ENCODE measurements around the gene NECTIN1.

DNA sequence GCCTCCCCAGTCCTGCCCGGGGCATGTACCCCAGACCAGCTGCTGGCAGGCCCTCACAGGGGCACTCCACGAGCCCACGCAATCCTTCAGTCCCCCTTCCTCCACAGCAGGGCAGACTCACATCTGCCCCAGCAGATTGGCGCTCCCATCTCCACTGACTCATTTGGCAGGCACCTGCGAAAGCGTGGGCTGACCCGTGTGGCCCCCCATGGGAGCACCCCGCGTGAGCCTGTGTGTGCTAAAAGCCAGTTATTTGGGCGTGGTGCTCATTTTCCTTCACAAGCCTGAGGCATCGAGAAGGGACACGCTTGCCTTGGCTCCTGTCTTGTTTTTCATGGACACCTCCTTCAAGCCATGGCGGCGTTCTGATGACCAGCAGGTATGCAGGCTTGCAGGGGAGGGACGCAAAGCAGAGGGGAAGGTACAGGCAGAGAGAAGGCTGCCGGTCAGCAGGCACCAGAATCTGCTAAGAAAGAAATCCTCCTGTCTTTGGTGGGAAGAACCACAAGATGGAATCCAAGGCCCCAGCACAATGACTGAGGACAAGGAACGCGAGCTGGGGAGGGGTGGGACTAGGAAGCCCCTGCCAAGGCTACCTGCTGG, 8.6 kb downstream of the NECTIN1 start:
- TF ChIP-seq, protein P1, sequence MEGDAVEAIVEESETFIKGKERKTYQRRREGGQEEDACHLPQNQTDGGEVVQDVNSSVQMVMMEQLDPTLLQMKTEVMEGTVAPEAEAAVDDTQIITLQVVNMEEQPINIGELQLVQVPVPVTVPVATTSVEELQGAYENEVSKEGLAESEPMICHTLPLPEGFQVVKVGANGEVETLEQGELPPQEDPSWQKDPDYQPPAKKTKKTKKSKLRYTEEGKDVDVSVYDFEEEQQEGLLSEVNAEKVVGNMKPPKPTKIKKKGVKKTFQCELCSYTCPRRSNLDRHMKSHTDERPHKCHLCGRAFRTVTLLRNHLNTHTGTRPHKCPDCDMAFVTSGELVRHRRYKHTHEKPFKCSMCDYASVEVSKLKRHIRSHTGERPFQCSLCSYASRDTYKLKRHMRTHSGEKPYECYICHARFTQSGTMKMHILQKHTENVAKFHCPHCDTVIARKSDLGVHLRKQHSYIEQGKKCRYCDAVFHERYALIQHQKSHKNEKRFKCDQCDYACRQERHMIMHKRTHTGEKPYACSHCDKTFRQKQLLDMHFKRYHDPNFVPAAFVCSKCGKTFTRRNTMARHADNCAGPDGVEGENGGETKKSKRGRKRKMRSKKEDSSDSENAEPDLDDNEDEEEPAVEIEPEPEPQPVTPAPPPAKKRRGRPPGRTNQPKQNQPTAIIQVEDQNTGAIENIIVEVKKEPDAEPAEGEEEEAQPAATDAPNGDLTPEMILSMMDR (IDR thresholded peaks at IDR 0.05; ENCODE audit: low read length): no peak
- TF ChIP-seq EZH2 (optimal IDR thresholded peaks at IDR 0.05; ENCODE audit: low read depth, low read length) (no peak), EZH2phosphoT487 (IDR thresholded peaks at IDR 0.05; ENCODE audit: low read length) (no peak)

Measured in MM.1S (cell line).